WTC11 (cell line): ENCODE data around the gene KCNH6. TPM values are rescaled to one million over a fixed set of nuclear protein-coding genes. Genes with fewer than 3 reads are reported as not detected.

Experiments used
- ATAC-seq: fragments of 200-7000 bp; cut with Tn5 transposase; 2 replicates; pipeline ENCODE4 v1.10.0; 2021; ENCODE audit warnings: mild to moderate bottlenecking, moderate library complexity
- CTCF ChIA-PET: fragments of 300-600 bp; sonication (Branson Sonifier 250); formaldehyde crosslinking; loops from one replicate; lab custom pipeline; 2021; ENCODE audit warnings: antibody characterized with exemption; lab: Charles Lee
- POLR2A ChIA-PET: fragments of 350-600 bp; sonication (Branson Sonifier 250); formaldehyde crosslinking; loops from one replicate; lab custom pipeline; 2021; ENCODE audit warnings: antibody characterized with exemption; lab: Charles Lee
- DNase-seq: peaks from one replicate; pipeline ENCODE4 v3.0.0; 2021; ENCODE audit warnings: low spot score
- H3K27ac Mint-ChIP-seq: 2 replicates; pipeline ENCODE4 v1.8.0; 2021; ENCODE audit warnings: mixed read lengths
- H3K27me3 Mint-ChIP-seq: 2 replicates; pipeline ENCODE4 v1.8.0; 2021; ENCODE audit warnings: low read depth, mild to moderate bottlenecking, moderate library complexity, mixed read lengths
- H3K36me3 Mint-ChIP-seq: 2 replicates; pipeline ENCODE4 v1.8.0; 2021; ENCODE audit warnings: mixed read lengths
- H3K4me1 Mint-ChIP-seq: 2 replicates; pipeline ENCODE4 v1.8.0; 2022; ENCODE audit warnings: mixed read lengths
- H3K4me3 Mint-ChIP-seq: 2 replicates; pipeline ENCODE4 v1.8.0; 2021; ENCODE audit warnings: mild to moderate bottlenecking, moderate library complexity, mixed read lengths
- H3K9me3 Mint-ChIP-seq: 2 replicates; pipeline ENCODE4 v1.8.0; 2021; ENCODE audit warnings: mixed read lengths
- EMX1 ChIP-seq: fragments of 250-450 bp; sonication (Bioruptor Pico); IDR thresholded peaks from 2 replicates; pipeline ENCODE4 v1.8.0; 2021; ENCODE audit warnings: mild to moderate bottlenecking
- FOXK1 ChIP-seq: sonication (generic); formaldehyde crosslinking; IDR thresholded peaks from 2 replicates; pipeline ENCODE4 v1.8.0; 2022; ENCODE audit warnings: mild to moderate bottlenecking, moderate library complexity, missing genetic modification reagents
- GABPB1 ChIP-seq: sonication (generic); formaldehyde crosslinking; IDR thresholded peaks from 2 replicates; pipeline ENCODE4 v1.8.1; 2023; ENCODE audit warnings: mild to moderate bottlenecking, missing genetic modification reagents
- GTF2I ChIP-seq: fragments of 250-450 bp; sonication (Bioruptor Pico); conservative IDR thresholded peaks from 2 replicates; pipeline ENCODE4 v1.4.0; 2021; ENCODE audit warnings: mild to moderate bottlenecking
- NFE2L1 ChIP-seq: sonication (generic); formaldehyde crosslinking; IDR thresholded peaks from 2 replicates; pipeline ENCODE4 v1.8.1; 2023; ENCODE audit warnings: missing genetic modification reagents
- total RNA-seq: library from RNA; stranded (reverse); gene quantifications from 3 replicates; pipeline ENCODE4 v1.2.3, GENCODE V29; 2021
- TF ChIP-seq, protein P1 (sequence below): sonication (generic); formaldehyde crosslinking; IDR thresholded peaks from 2 replicates; pipeline ENCODE4 v1.8.0; 2023; ENCODE audit warnings: missing genetic modification reagents, mild to moderate bottlenecking, borderline replicate concordance
- TF ChIP-seq, protein P2 (sequence below): sonication (generic); formaldehyde crosslinking; IDR thresholded peaks from 2 replicates; pipeline ENCODE4 v1.8.1; 2023; ENCODE audit warnings: mild to moderate bottlenecking, moderate library complexity, missing genetic modification reagents
- TF ChIP-seq, protein P3 (sequence below): sonication (generic); formaldehyde crosslinking; IDR thresholded peaks from 2 replicates; pipeline ENCODE4 v1.8.1; 2023; ENCODE audit warnings: mild to moderate bottlenecking, missing genetic modification reagents, borderline replicate concordance
- TF ChIP-seq, protein P4 (sequence below): sonication (generic); formaldehyde crosslinking; IDR thresholded peaks from 2 replicates; pipeline ENCODE4 v1.8.1; 2022; ENCODE audit warnings: low read depth, mild to moderate bottlenecking, moderate library complexity, missing genetic modification reagents, borderline replicate concordance

KCNH6 gene
- total RNA-seq, 1 experiment from 2014 or later, result 2.1 TPM

DNA sequence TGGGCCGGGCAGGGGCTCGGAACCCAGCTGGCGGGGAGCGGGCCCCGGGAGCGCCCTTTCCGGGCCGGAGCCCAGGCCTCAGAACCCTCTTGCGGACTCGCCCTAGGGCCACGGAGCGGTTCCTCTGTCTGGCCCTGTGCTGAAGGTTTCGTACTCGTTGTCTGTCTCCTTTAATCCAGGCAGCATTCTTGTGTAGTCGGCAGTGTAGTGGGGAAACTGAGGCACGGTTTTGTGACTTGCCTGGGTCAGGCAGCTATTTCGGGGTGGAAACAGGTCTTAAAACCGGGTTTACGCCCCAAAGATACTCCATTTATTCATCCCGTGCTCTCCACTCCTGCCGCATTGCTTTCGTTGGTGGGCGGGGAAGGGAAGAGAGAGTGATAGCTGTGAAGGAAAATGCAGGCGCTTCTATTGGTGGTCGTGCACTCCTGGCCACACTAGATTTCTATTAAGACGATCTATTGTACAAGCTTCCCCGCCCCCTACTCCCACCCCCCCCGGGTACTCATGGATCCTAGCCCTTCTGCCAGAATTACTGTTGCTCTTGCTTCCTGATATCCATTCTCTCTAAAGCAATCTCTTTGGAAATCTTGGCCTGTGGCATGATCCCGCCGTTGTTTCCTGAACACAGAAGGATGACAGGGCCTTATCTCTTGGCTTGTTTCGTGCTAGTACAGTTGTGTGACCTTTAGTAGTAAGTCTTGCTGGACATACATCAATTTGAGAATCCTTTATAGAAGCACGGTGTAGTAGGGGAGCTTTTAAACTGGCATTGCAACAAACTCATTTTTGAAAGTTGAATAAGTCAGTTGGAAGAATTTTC, 27.9 kb downstream of the KCNH6 start:
- DNase-seq, result no peak
- peak overlapping the region; percentile 96 for H3K27ac Mint-ChIP-seq
- H3K9me3 Mint-ChIP-seq, result no peaks in the 10 kb centered on the region
- ChIA-PET CTCF (interaction anchor here (1.0 to 3.3 kb wide), 13 partner anchors 8 to 144 kb away, joined by 3 to 16 read pairs (median 4); partner anchors contain the start of genes KCNH6 and MAP3K3), POLR2A (interaction anchor here (0.6 to 1.1 kb wide), 3 partner anchors 28 to 148 kb away, joined by 3 read pairs; partner anchors contain the start of gene MAP3K3)
- no peaks in the 10 kb centered on the region for H3K27me3 Mint-ChIP-seq
- ATAC-seq, result 0 out of 2 replicates have a peak, but pooled peaks have one; percentile 1
- peaks cover 18% of the 10 kb centered on the region for H3K4me1 Mint-ChIP-seq
- H3K36me3 Mint-ChIP-seq, result peaks cover 3% of the 10 kb centered on the region
- TF ChIP-seq, protein P1, sequence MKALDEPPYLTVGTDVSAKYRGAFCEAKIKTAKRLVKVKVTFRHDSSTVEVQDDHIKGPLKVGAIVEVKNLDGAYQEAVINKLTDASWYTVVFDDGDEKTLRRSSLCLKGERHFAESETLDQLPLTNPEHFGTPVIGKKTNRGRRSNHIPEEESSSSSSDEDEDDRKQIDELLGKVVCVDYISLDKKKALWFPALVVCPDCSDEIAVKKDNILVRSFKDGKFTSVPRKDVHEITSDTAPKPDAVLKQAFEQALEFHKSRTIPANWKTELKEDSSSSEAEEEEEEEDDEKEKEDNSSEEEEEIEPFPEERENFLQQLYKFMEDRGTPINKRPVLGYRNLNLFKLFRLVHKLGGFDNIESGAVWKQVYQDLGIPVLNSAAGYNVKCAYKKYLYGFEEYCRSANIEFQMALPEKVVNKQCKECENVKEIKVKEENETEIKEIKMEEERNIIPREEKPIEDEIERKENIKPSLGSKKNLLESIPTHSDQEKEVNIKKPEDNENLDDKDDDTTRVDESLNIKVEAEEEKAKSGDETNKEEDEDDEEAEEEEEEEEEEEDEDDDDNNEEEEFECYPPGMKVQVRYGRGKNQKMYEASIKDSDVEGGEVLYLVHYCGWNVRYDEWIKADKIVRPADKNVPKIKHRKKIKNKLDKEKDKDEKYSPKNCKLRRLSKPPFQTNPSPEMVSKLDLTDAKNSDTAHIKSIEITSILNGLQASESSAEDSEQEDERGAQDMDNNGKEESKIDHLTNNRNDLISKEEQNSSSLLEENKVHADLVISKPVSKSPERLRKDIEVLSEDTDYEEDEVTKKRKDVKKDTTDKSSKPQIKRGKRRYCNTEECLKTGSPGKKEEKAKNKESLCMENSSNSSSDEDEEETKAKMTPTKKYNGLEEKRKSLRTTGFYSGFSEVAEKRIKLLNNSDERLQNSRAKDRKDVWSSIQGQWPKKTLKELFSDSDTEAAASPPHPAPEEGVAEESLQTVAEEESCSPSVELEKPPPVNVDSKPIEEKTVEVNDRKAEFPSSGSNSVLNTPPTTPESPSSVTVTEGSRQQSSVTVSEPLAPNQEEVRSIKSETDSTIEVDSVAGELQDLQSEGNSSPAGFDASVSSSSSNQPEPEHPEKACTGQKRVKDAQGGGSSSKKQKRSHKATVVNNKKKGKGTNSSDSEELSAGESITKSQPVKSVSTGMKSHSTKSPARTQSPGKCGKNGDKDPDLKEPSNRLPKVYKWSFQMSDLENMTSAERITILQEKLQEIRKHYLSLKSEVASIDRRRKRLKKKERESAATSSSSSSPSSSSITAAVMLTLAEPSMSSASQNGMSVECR (CRISPR knock-in tag), result peak; percentile 81; the same call in 1 of the 2 replicates
- TF ChIP-seq, protein P2, sequence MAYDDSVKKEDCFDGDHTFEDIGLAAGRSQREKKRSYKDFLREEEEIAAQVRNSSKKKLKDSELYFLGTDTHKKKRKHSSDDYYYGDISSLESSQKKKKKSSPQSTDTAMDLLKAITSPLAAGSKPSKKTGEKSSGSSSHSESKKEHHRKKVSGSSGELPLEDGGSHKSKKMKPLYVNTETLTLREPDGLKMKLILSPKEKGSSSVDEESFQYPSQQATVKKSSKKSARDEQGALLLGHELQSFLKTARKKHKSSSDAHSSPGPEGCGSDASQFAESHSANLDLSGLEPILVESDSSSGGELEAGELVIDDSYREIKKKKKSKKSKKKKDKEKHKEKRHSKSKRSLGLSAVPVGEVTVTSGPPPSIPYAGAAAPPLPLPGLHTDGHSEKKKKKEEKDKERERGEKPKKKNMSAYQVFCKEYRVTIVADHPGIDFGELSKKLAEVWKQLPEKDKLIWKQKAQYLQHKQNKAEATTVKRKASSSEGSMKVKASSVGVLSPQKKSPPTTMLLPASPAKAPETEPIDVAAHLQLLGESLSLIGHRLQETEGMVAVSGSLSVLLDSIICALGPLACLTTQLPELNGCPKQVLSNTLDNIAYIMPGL, result peak; percentile 21; the same call in 1 of the 2 replicates
- TF ChIP-seq FOXK1 (CRISPR knock-in tag), result no peak
- peak overlapping the region; percentile 97 for H3K4me3 Mint-ChIP-seq

DNA sequence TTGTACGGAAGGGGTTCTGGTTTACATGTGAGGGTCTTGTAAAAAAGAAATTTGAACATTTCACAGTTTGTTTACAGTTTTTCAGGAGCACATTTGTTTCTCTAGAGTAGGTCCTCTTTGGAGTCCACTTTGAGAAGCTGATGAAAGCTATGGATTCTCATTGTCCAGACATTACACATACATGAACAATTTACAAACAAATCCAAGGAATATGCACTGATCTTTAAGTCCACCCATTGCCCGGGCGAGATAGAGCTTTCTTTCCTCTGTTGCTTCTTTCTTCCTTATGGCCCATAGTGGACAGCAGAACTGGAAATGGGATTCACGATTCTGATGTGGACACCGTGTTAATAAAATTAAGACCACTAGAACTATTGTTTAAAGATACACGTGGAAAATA, 29.1 kb downstream of the KCNH6 start:
- H3K27me3 Mint-ChIP-seq, result no peaks in the 10 kb centered on the region
- TF ChIP-seq EMX1 (no peak), GTF2I (CRISPR knock-in tag) (no peak), NFE2L1 (CRISPR knock-in tag) (no peak), GABPB1 (CRISPR knock-in tag) (no peak)
- TF ChIP-seq, protein P3, sequence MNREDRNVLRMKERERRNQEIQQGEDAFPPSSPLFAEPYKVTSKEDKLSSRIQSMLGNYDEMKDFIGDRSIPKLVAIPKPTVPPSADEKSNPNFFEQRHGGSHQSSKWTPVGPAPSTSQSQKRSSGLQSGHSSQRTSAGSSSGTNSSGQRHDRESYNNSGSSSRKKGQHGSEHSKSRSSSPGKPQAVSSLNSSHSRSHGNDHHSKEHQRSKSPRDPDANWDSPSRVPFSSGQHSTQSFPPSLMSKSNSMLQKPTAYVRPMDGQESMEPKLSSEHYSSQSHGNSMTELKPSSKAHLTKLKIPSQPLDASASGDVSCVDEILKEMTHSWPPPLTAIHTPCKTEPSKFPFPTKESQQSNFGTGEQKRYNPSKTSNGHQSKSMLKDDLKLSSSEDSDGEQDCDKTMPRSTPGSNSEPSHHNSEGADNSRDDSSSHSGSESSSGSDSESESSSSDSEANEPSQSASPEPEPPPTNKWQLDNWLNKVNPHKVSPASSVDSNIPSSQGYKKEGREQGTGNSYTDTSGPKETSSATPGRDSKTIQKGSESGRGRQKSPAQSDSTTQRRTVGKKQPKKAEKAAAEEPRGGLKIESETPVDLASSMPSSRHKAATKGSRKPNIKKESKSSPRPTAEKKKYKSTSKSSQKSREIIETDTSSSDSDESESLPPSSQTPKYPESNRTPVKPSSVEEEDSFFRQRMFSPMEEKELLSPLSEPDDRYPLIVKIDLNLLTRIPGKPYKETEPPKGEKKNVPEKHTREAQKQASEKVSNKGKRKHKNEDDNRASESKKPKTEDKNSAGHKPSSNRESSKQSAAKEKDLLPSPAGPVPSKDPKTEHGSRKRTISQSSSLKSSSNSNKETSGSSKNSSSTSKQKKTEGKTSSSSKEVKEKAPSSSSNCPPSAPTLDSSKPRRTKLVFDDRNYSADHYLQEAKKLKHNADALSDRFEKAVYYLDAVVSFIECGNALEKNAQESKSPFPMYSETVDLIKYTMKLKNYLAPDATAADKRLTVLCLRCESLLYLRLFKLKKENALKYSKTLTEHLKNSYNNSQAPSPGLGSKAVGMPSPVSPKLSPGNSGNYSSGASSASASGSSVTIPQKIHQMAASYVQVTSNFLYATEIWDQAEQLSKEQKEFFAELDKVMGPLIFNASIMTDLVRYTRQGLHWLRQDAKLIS, result no peak
- TF ChIP-seq, protein P2, result no peak
- TF ChIP-seq, protein P4, sequence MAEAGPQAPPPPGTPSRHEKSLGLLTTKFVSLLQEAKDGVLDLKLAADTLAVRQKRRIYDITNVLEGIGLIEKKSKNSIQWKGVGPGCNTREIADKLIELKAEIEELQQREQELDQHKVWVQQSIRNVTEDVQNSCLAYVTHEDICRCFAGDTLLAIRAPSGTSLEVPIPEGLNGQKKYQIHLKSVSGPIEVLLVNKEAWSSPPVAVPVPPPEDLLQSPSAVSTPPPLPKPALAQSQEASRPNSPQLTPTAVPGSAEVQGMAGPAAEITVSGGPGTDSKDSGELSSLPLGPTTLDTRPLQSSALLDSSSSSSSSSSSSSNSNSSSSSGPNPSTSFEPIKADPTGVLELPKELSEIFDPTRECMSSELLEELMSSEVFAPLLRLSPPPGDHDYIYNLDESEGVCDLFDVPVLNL, result no peak
- ChIA-PET POLR2A (interaction anchor here (0.6 kb wide), 2 partner anchors 70 to 123 kb away, joined by 5 to 7 read pairs; partner anchors contain the start of gene MAP3K3), CTCF (interaction anchor here (0.6 to 3.3 kb wide), 6 partner anchors 9 to 127 kb away, joined by 3 to 16 read pairs (median 4); partner anchors contain the start of gene KCNH6)
- H3K9me3 Mint-ChIP-seq, result no peaks in the 10 kb centered on the region
- peaks cover 18% of the 10 kb centered on the region for H3K4me1 Mint-ChIP-seq
- no peak for DNase-seq
- peaks cover 7% of the 10 kb centered on the region for H3K36me3 Mint-ChIP-seq
- peak overlapping the region; percentile 97 for H3K4me3 Mint-ChIP-seq
- H3K27ac Mint-ChIP-seq, result 0 out of 2 replicates have a peak overlapping the region, but pooled peaks have one; percentile 66
- no peak for ATAC-seq
